GM23338 (cell line): ENCODE results near the gene KRTAP20-1. TPM values are rescaled to one million over a fixed set of nuclear protein-coding genes. Genes with fewer than 3 reads are reported as not detected.
A peak's percentile ranks its signal among the peaks of the same experiment; 100 is the strongest.

ENCODE experiments used
- ATAC-seq: fragments of 200-7000 bp; cut with Tn5 transposase; 3 replicates; pipeline ENCODE4 v1.9.1; 2020
- DNase-seq: peaks from one replicate; pipeline ENCODE4 v3.0.0-alpha.2; 2015; ENCODE audit warnings: low spot score
- H2AFZ ChIP-seq: fragments of 200-600 bp; sonication (generic); 2 replicates; pipeline ENCODE4 v1.8.0; 2016; ENCODE audit warnings: antibody characterized with exemption, mild to moderate bottlenecking, moderate library complexity
- H3F3A ChIP-seq: fragments of 200-600 bp; sonication (generic); replicated peaks from 2 replicates; pipeline ENCODE4 v1.8.0; 2017; ENCODE audit warnings: antibody characterized with exemption, mixed run types, low read depth
- H3K27ac ChIP-seq: fragments of 200-600 bp; sonication (generic); 2 replicates; pipeline ENCODE4 v1.6.1; 2016; ENCODE audit warnings: low read depth
- H3K27me3 ChIP-seq: fragments of 200-600 bp; sonication (generic); 2 replicates; pipeline ENCODE4 v1.8.0; 2016; ENCODE audit warnings: mild to moderate bottlenecking, mixed run types, moderate library complexity; ENCODE audit not compliant: insufficient read depth
- H3K36me3 ChIP-seq: fragments of 200-600 bp; sonication (generic); 2 replicates; pipeline ENCODE4 v1.8.0; 2016; ENCODE audit warnings: mild to moderate bottlenecking; ENCODE audit not compliant: insufficient read depth
- H3K4me1 ChIP-seq: fragments of 200-600 bp; sonication (generic); 2 replicates; pipeline ENCODE4 v1.8.0; 2016; ENCODE audit warnings: mild to moderate bottlenecking, moderate library complexity; ENCODE audit not compliant: insufficient read depth
- H3K4me2 ChIP-seq: fragments of 200-600 bp; sonication (generic); 2 replicates; pipeline ENCODE4 v1.7.1; 2017; ENCODE audit warnings: mixed run types
- H3K4me3 ChIP-seq: fragments of 200-600 bp; sonication (generic); 2 replicates; pipeline ENCODE4 v1.6.1; 2016; ENCODE audit warnings: mixed run types
- H3K79me2 ChIP-seq: fragments of 200-600 bp; sonication (generic); replicated peaks from 2 replicates; pipeline ENCODE4 v1.8.0; 2017; ENCODE audit warnings: mild to moderate bottlenecking; ENCODE audit not compliant: insufficient read depth
- H3K9me2 ChIP-seq: fragments of 200-600 bp; sonication (generic); 2 replicates; pipeline ENCODE4 v1.8.0; 2017; ENCODE audit not compliant: insufficient read depth
- H4K20me1 ChIP-seq: fragments of 200-600 bp; sonication (generic); replicated peaks from 2 replicates; pipeline ENCODE4 v1.8.0; 2017; ENCODE audit warnings: mild to moderate bottlenecking; ENCODE audit not compliant: insufficient read depth
- H3K27ac Mint-ChIP-seq: 2 replicates; pipeline ENCODE4 v1.8.0; 2020; ENCODE audit warnings: inconsistent platforms, mild to moderate bottlenecking, moderate library complexity, mixed read lengths
- H3K27me3 Mint-ChIP-seq: 3 replicates; pipeline ENCODE4 v1.8.0; 2022; ENCODE audit warnings: low read depth, mild to moderate bottlenecking, moderate library complexity, mixed read lengths, inconsistent platforms; ENCODE audit not compliant: insufficient read depth, poor library complexity
- H3K36me3 Mint-ChIP-seq: 3 replicates; pipeline ENCODE4 v1.8.0; 2021; ENCODE audit warnings: low read depth, mild to moderate bottlenecking, inconsistent platforms, moderate library complexity, mixed read lengths
- H3K4me1 Mint-ChIP-seq: 3 replicates; pipeline ENCODE4 v1.8.0; 2020; ENCODE audit warnings: mild to moderate bottlenecking, inconsistent platforms, mixed read lengths
- H3K4me3 Mint-ChIP-seq: 3 replicates; pipeline ENCODE4 v1.8.0; 2021; ENCODE audit warnings: moderate library complexity, mild to moderate bottlenecking, inconsistent platforms, mixed read lengths
- H3K9me3 Mint-ChIP-seq: 3 replicates; pipeline ENCODE4 v1.8.0; 2020; ENCODE audit warnings: moderate library complexity, mild to moderate bottlenecking, inconsistent platforms, mixed read lengths
- CTCF ChIP-seq, 2 experiments: fragments of 200-600 bp in 1 of 2; sonication (generic) in 1 of 2; conservative IDR thresholded peaks; 2 replicates each; pipeline versions ENCODE4 v1.5.1 to v1.6.1; 2016 to 2017; ENCODE audit warnings: antibody characterized with exemption in 2 of 2, low read depth in 2 of 2, mild to moderate bottlenecking in 2 of 2, moderate library complexity in 1 of 2
- EZH2 ChIP-seq: fragments of 200-600 bp; sonication (generic); IDR thresholded peaks from one replicate; pipeline ENCODE4 v1.8.0; 2017; ENCODE audit warnings: antibody characterized with exemption, mild to moderate bottlenecking, low read depth; ENCODE audit not compliant: unreplicated experiment
- EZH2phosphoT487 ChIP-seq: fragments of 200-600 bp; sonication (generic); IDR thresholded peaks from one replicate; pipeline ENCODE4 v1.8.1; 2018; ENCODE audit warnings: antibody characterized with exemption; ENCODE audit not compliant: unreplicated experiment
- JUNB ChIP-seq: IDR thresholded peaks from one replicate; pipeline ENCODE4 v1.6.1; 2016; ENCODE audit warnings: antibody characterized with exemption; ENCODE audit not compliant: unreplicated experiment
- POLR2AphosphoS5 ChIP-seq: IDR thresholded peaks from 2 replicates; pipeline ENCODE4 v1.6.1; 2016; ENCODE audit warnings: antibody characterized with exemption, low read depth
- REST ChIP-seq: IDR thresholded peaks from one replicate; pipeline ENCODE4 v1.6.1; 2018; ENCODE audit warnings: antibody characterized with exemption; ENCODE audit not compliant: unreplicated experiment
- STAT1 ChIP-seq: IDR thresholded peaks from one replicate; pipeline ENCODE4 v1.6.1; 2016; ENCODE audit warnings: antibody characterized with exemption; ENCODE audit not compliant: unreplicated experiment
- ZNF114 ChIP-seq: fragments of 250-450 bp; sonication (Bioruptor Pico); IDR thresholded peaks from 2 replicates; pipeline ENCODE4 v1.5.0; 2020; ENCODE audit warnings: mild to moderate bottlenecking, moderate library complexity
- ZNF331 ChIP-seq: fragments of 250-450 bp; sonication (Bioruptor Pico); IDR thresholded peaks from 2 replicates; pipeline ENCODE4 v1.5.0; 2020; ENCODE audit warnings: low read depth, mild to moderate bottlenecking, moderate library complexity
- polyA plus RNA-seq: library from polyadenylated mRNA; unstranded; fragments of >200 nt; fragmentation: Nextera tagmentation; extraction: Ambion mirVana; gene quantifications from 2 replicates; pipeline ENCODE4 v1.2.1, GENCODE V29; 2016
- total RNA-seq: library from RNA; depleted of rRNA; stranded (reverse); fragments of >200 nt; shearing (Covaris generic); gene quantifications from 2 replicates; pipeline ENCODE4 v1.2.3, GENCODE V29; 2014

KRTAP20-1 gene
- total and polyA plus RNA-seq, 2 experiments from 2014 or later: not detected

DNA sequence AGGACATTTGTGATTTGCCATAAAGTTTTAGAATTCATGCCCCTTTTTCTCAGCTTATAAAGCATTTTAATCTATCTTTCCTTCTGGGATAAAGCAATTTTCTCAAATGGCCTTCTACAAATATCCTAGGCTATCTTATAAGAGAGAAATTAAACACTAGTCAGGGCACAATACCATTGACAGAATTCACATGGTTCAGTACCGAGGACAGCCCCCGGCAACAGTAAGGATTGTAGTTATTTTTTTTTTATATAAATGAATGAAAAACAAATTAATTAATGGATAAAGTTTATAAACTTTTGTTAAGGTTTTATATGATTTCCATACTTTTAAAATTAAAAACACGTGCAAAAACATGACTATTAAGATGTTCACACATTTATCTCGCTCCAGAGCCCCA lies 11.9 kb downstream of the KRTAP20-1 start:
- Histone ChIP-seq H3K4me3 (no peak overlapping the region), H3K79me2 (no peaks in the 10 kb centered on the region), H3K4me2 (no peak overlapping the region), H3K9me2 (peaks cover 13% of the 10 kb centered on the region), H3F3A (no peaks in the 10 kb centered on the region), H3K36me3 (no peaks in the 10 kb centered on the region), H4K20me1 (no peaks in the 10 kb centered on the region), H3K27ac (no peak overlapping the region), H3K4me1 (no peaks in the 10 kb centered on the region; the same call in 1 of the 2 replicates), H2AFZ (no peak overlapping the region), H3K27me3 (no peaks in the 10 kb centered on the region)
- Mint-ChIP-seq H3K27me3 (peaks cover 2% of the 10 kb centered on the region), H3K36me3 (0 out of 3 replicates have a peak, but pooled peaks cover 5% of the 10 kb centered on the region), H3K4me3 (no peak overlapping the region), H3K27ac (no peak overlapping the region), H3K4me1 (no peaks in the 10 kb centered on the region; the same call in 2 of the 3 replicates), H3K9me3 (peaks cover 16% of the 10 kb centered on the region)
- no peak for DNase-seq
- TF ChIP-seq CTCF (conservative IDR thresholded peaks at IDR 0.05; ENCODE audit: low read depth in 2 of 2) (no peak), ZNF331 (no peak), JUNB (no peak), STAT1 (no peak), EZH2phosphoT487 (no peak), REST (peak; percentile 26)
- ATAC-seq: no peak

DNA sequence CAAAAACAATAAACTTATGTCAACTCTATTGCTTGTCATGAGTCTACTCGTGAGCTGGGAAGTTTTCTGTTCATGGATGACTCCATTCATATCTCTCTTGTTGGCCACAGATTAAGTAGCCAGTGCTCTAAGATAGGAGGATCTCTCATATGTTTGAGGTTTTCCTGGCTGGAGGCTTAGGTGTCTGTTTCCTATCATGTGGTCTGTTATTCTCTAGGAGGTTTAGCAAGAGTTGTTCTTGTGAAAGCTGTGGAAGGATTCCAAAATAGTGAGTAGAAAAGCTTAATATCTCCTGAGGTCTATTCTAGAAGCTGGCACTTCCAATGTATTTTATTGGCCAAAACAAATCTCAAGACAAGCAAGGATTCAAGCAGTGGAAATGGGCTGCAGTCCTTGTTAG lies 13.0 kb downstream of the KRTAP20-1 start:
- H3K36me3 Mint-ChIP-seq: 0 out of 3 replicates have a peak, but pooled peaks cover 5% of the 10 kb centered on the region
- Histone ChIP-seq H3K27me3 (no peaks in the 10 kb centered on the region), H3K9me2 (peaks cover 13% of the 10 kb centered on the region), H3K27ac (no peak overlapping the region), H4K20me1 (no peaks in the 10 kb centered on the region), H3K4me3 (no peak overlapping the region), H2AFZ (no peak overlapping the region), H3K79me2 (no peaks in the 10 kb centered on the region), H3K36me3 (no peaks in the 10 kb centered on the region), H3K4me1 (no peaks in the 10 kb centered on the region; the same call in 1 of the 2 replicates), H3K4me2 (no peak overlapping the region), H3F3A (no peaks in the 10 kb centered on the region)
- peaks cover 2% of the 10 kb centered on the region for H3K27me3 Mint-ChIP-seq
- H3K4me1 Mint-ChIP-seq: no peaks in the 10 kb centered on the region; the same call in 2 of the 3 replicates
- H3K27ac Mint-ChIP-seq: no peak overlapping the region
- no peak overlapping the region for H3K4me3 Mint-ChIP-seq
- peaks cover 15% of the 10 kb centered on the region for H3K9me3 Mint-ChIP-seq
- ATAC-seq: no peak
- DNase-seq: no peak
- TF ChIP-seq REST (no peak), ZNF114 (CRISPR knock-in tag) (no peak), POLR2AphosphoS5 (no peak), EZH2 (no peak), EZH2phosphoT487 (no peak), CTCF (conservative IDR thresholded peaks at IDR 0.05; ENCODE audit: low read depth in 2 of 2) (no peak), STAT1 (no peak)
